MM.1S (cell line): ENCODE data around the gene ADNP.

Experiments used
- DNase-seq: peaks from one replicate; pipeline ENCODE4 v3.0.0-alpha.2; 2015
- H2AFZ ChIP-seq: fragments of 300-600 bp; sonication (generic); 2 replicates; pipeline ENCODE4 v1.6.0; 2016; ENCODE audit warnings: antibody characterized with exemption, low read length
- H3F3A ChIP-seq: fragments of 300-600 bp; sonication (generic); 2 replicates; pipeline ENCODE4 v1.6.1; 2016; ENCODE audit warnings: mild to moderate bottlenecking, antibody characterized with exemption, low read length, moderate library complexity, mixed read lengths; ENCODE audit not compliant: insufficient read depth
- H3K27ac ChIP-seq: fragments of 300-600 bp; sonication (generic); 2 replicates; pipeline ENCODE4 v1.5.1; 2016; ENCODE audit warnings: mild to moderate bottlenecking, low read length
- H3K27me3 ChIP-seq: fragments of 300-600 bp; sonication (generic); replicated peaks from 2 replicates; pipeline ENCODE4 v1.6.0; 2016; ENCODE audit warnings: low read length; ENCODE audit not compliant: insufficient read depth
- H3K36me3 ChIP-seq: fragments of 300-600 bp; sonication (generic); replicated peaks from 2 replicates; pipeline ENCODE4 v1.6.1; 2016; ENCODE audit warnings: mild to moderate bottlenecking, low read length, mixed read lengths; ENCODE audit not compliant: insufficient read depth
- H3K4me1 ChIP-seq: fragments of 300-600 bp; sonication (generic); 2 replicates; pipeline ENCODE4 v1.6.1; 2016; ENCODE audit warnings: low read length, mixed read lengths
- H3K4me2 ChIP-seq: fragments of 300-600 bp; sonication (generic); 2 replicates; pipeline ENCODE4 v1.6.0; 2016; ENCODE audit warnings: low read depth, low read length
- H3K4me3 ChIP-seq: fragments of 300-600 bp; sonication (generic); 2 replicates; pipeline ENCODE4 v1.5.1; 2016; ENCODE audit warnings: low read length, mixed read lengths
- H3K79me2 ChIP-seq: fragments of 300-600 bp; sonication (generic); 2 replicates; pipeline ENCODE4 v1.6.1; 2016; ENCODE audit warnings: mixed run types, low read length, mixed read lengths
- H3K9ac ChIP-seq: fragments of 300-600 bp; sonication (generic); 2 replicates; pipeline ENCODE4 v1.6.1; 2016; ENCODE audit warnings: low read length, mixed read lengths
- H3K9me2 ChIP-seq: fragments of 300-600 bp; sonication (generic); replicated peaks from 2 replicates; pipeline ENCODE4 v1.6.1; 2016; ENCODE audit warnings: mild to moderate bottlenecking, low read length, mixed read lengths; ENCODE audit not compliant: insufficient read depth
- H3K9me3 ChIP-seq: fragments of 300-600 bp; sonication (generic); replicated peaks from 2 replicates; pipeline ENCODE4 v1.6.1; 2016; ENCODE audit warnings: mild to moderate bottlenecking, low read length, mixed read lengths; ENCODE audit not compliant: insufficient read depth
- H4K20me1 ChIP-seq: fragments of 300-600 bp; sonication (generic); 2 replicates; pipeline ENCODE4 v1.6.1; 2016; ENCODE audit warnings: mild to moderate bottlenecking, low read length, moderate library complexity, mixed read lengths; ENCODE audit not compliant: insufficient read depth
- CTCF ChIP-seq: fragments of 300-600 bp; sonication (generic); IDR thresholded peaks from 2 replicates; pipeline ENCODE4 v1.5.1; 2016; ENCODE audit warnings: antibody characterized with exemption, low read length, mixed read lengths
- EZH2 ChIP-seq: fragments of 300-600 bp; sonication (generic); optimal IDR thresholded peaks from 2 replicates; pipeline ENCODE3; 2017; ENCODE audit warnings: low read depth, mild to moderate bottlenecking, antibody characterized with exemption, low read length, mixed read lengths
- EZH2phosphoT487 ChIP-seq: fragments of 300-600 bp; sonication (generic); IDR thresholded peaks from 2 replicates; pipeline ENCODE4 v1.6.1; 2018; ENCODE audit warnings: antibody characterized with exemption, low read length

Gene ADNP

GRCh38 chr20:50891138-50891537 is 40.1 kb downstream of the ADNP start:
- Histone ChIP-seq H3K9me2 (no peaks in the 10 kb centered on the region), H4K20me1 (no peaks in the 10 kb centered on the region)
- TF ChIP-seq EZH2phosphoT487 (no peak), EZH2 (no peak), CTCF (no peak)

GRCh38 chr20:50887576-50887975 is 43.7 kb downstream of the ADNP start:
- peaks cover 22% of the 10 kb centered on the region for H3K36me3 ChIP-seq
- H3K9me2 ChIP-seq = no peaks in the 10 kb centered on the region

More at GRCh38 chr20:50891138-50891537, 40.1 kb downstream of the ADNP start:
- Histone ChIP-seq H2AFZ (no peak overlapping the region), H3K27me3 (no peaks in the 10 kb centered on the region), H3K4me2 (no peak overlapping the region), H3K79me2 (peaks cover 3% of the 10 kb centered on the region; the same call in 1 of the 2 replicates), H3K27ac (no peak overlapping the region), H3F3A (no peaks in the 10 kb centered on the region), H3K36me3 (peaks cover 39% of the 10 kb centered on the region), H3K4me1 (no peaks in the 10 kb centered on the region), H3K9ac (no peak overlapping the region), H3K9me3 (no peaks in the 10 kb centered on the region), H3K4me3 (no peak overlapping the region)
- DNase-seq = no peak

GRCh38 chr20:50886184-50886790 is 45.0 kb downstream of the ADNP start:
- no peaks in the 10 kb centered on the region for H3K9me2 ChIP-seq
- H4K20me1 ChIP-seq = no peaks in the 10 kb centered on the region
- no peak overlapping the region for H3K4me3 ChIP-seq
- no peak overlapping the region for H3K4me2 ChIP-seq
- TF ChIP-seq EZH2 (no peak), EZH2phosphoT487 (no peak), CTCF (no peak)
- H3K9me3 ChIP-seq = no peaks in the 10 kb centered on the region
- H2AFZ ChIP-seq = no peak overlapping the region
- H3K9ac ChIP-seq = no peak overlapping the region
- H3K36me3 ChIP-seq = peaks cover 13% of the 10 kb centered on the region; the same call in 1 of the 2 replicates
- DNase-seq = no peak
- H3F3A ChIP-seq = no peaks in the 10 kb centered on the region; the same call in 1 of the 2 replicates
- no peaks in the 10 kb centered on the region for H3K4me1 ChIP-seq
- no peaks in the 10 kb centered on the region for H3K27me3 ChIP-seq
- no peaks in the 10 kb centered on the region for H3K79me2 ChIP-seq
- no peak overlapping the region for H3K27ac ChIP-seq

More at GRCh38 chr20:50887576-50887975, 43.7 kb downstream of the ADNP start:
- no peaks in the 10 kb centered on the region; the same call in 1 of the 2 replicates for H3F3A ChIP-seq
- no peaks in the 10 kb centered on the region for H3K4me1 ChIP-seq
- DNase-seq = no peak
- no peak overlapping the region for H2AFZ ChIP-seq
- H3K4me2 ChIP-seq = no peak overlapping the region
- H3K27me3 ChIP-seq = no peaks in the 10 kb centered on the region
- H3K27ac ChIP-seq = no peak overlapping the region
- no peak overlapping the region for H3K9ac ChIP-seq
- no peaks in the 10 kb centered on the region for H3K9me3 ChIP-seq
- no peaks in the 10 kb centered on the region for H4K20me1 ChIP-seq
- H3K4me3 ChIP-seq = no peak overlapping the region
- TF ChIP-seq EZH2 = no peak
- TF ChIP-seq EZH2phosphoT487 = no peak
- TF ChIP-seq CTCF = no peak
- H3K79me2 ChIP-seq = 0 out of 2 replicates have a peak, but pooled peaks cover 3% of the 10 kb centered on the region
